ENCODE results near the gene FGF11.

Gene FGF11

GRCh38 chr17:7431231-7431630 is 8.1 kb upstream of the FGF11 start:
- ATAC-seq (no peak), DNase-seq (no peak)

- DNase-seq, result no peak
- no peak for ATAC-seq
These were observed 7.0 kb upstream of the FGF11 start for GRCh38 chr17:7432296-7432695.

- DNase-seq, result peak; percentile 68
- peak; percentile 6 for ATAC-seq
These were observed 3.4 kb upstream of the FGF11 start for GRCh38 chr17:7435676-7436555.

- DNase-seq, result peak; percentile 85
- peak; percentile 81 for ATAC-seq
These were observed 2.5 kb upstream of the FGF11 start for GRCh38 chr17:7436556-7437368.

GRCh38 chr17:7437369-7437863 is 1.9 kb upstream of the FGF11 start:
- ATAC-seq (no peak), DNase-seq (no peak)

GRCh38 chr17:7437950-7438614 is 1.2 kb upstream of the FGF11 start:
- ATAC-seq (no peak), DNase-seq (peak; percentile 80)

GRCh38 chr17:7438656-7439460 is 454 bp upstream of the FGF11 start:
- ATAC-seq (no peak), DNase-seq (no peak)

GRCh38 chr17:7440113-7440833 is 961 bp downstream of the FGF11 start:
- ATAC-seq, result no peak
- peak; percentile 73 for DNase-seq

GRCh38 chr17:7440834-7441195 is 1.5 kb downstream of the FGF11 start:
- DNase-seq, result peak; percentile 53
- ATAC-seq, result no peak

- DNase-seq, result no peak
- no peak for ATAC-seq
These were observed 2.0 kb downstream of the FGF11 start for GRCh38 chr17:7441266-7441665.

- no peak for DNase-seq
- ATAC-seq, result no peak
These were observed 2.8 kb downstream of the FGF11 start for GRCh38 chr17:7442142-7442541.

- DNase-seq, result no peak
- ATAC-seq, result no peak
These were observed 4.5 kb downstream of the FGF11 start for GRCh38 chr17:7443499-7444485.

- peak; percentile 29 for ATAC-seq
- DNase-seq, result peak; percentile 26
These were observed 5.6 kb downstream of the FGF11 start, which contains the start of gene CHRNB1 for GRCh38 chr17:7444682-7445618. CHRNB1 (plus strand) TSS chr17:7445061; CDS start chr17:7445128, 67 bp downstream.

- DNase-seq, result peak; percentile 41
- peak; percentile 50 for ATAC-seq
These were observed 6.3 kb downstream of the FGF11 start for GRCh38 chr17:7445619-7445968.

- ATAC-seq, result no peak
These were observed 9.1 kb downstream of the FGF11 start for GRCh38 chr17:7448461-7448860.

GRCh38 chr17:7459961-7460545 is 20.7 kb downstream of the FGF11 start:
- ATAC-seq, result no peak
- no peak for DNase-seq

More at GRCh38 chr17:7448461-7448860, 9.1 kb downstream of the FGF11 start:
- DNase-seq, result no peak

GRCh38 chr17:7460850-7461660 is 21.7 kb downstream of the FGF11 start:
- no peak for ATAC-seq

More at GRCh38 chr17:7460850-7461660, 21.7 kb downstream of the FGF11 start:
- no peak for DNase-seq

All from stimulated activated naive CD8-positive, alpha-beta T cell treated with anti-CD3 and anti-CD28 coated beads, Interleukin-15, Interleukin-2, amounts not matched to agents 100 U/mL and 50 U/mL, for 24 hours (primary cell).